Gastroesophageal sphincter (tissue), 4 donors: ENCODE results near the gene NBPF1. TPM values are rescaled to one million over a fixed set of nuclear protein-coding genes. Genes with fewer than 3 reads are reported as not detected.
"Not testable (repeated sequence)": the region's sequence is repeated elsewhere in the genome, so short reads cannot be mapped to it uniquely, and the experiment has no call there.

Source experiments
- ATAC-seq: fragments of 150-250 bp; one replicate; pipeline ENCODE4 v1.9.1; 2016; ENCODE audit warnings: mild to moderate bottlenecking, moderate library complexity
- H3K27ac ChIP-seq, 4 donors: fragments of 200-600 bp; sonication (generic) in 3 of 4; 1 replicate in 3 of 4; 2 replicates in 1 of 4; pipeline ENCODE4 v1.5.1; 2016 to 2019
- H3K27me3 ChIP-seq: fragments of 200-600 bp; sonication (generic); one replicate; pipeline ENCODE4 v1.5.1; 2019
- H3K36me3 ChIP-seq, 2 donors: fragments of 200-600 bp; sonication (generic); one replicate each; pipeline ENCODE4 v1.5.1; 2019; ENCODE audit warnings: control low read depth in 1 of 2
- H3K4me1 ChIP-seq, 3 donors: fragments of 200-600 bp; sonication (generic); 1 replicate in 2 of 3; 2 replicates in 1 of 3; pipeline ENCODE4 v1.5.1; 2016 to 2019; ENCODE audit warnings: control low read depth in 2 of 3
- H3K4me3 ChIP-seq, 2 donors: fragments of 200-600 bp; sonication (generic); one replicate each; pipeline ENCODE4 v1.5.1; 2019; ENCODE audit warnings: mild to moderate bottlenecking in 1 of 2, moderate library complexity in 1 of 2
- H3K9me3 ChIP-seq, 3 donors: fragments of 200-600 bp; sonication (generic); one replicate each; pipeline ENCODE4 v1.5.1; 2017 to 2019; ENCODE audit warnings: control low read depth in 2 of 3
- WGBS, 2 donors: methylation state at CpG; one replicate each; pipeline ENCODE4 v1.1.5; 2018; ENCODE audit warnings: low coverage in 1 of 2; 5-methylcytosine and 5-hydroxymethylcytosine counted together
- total RNA-seq, 4 donors: library from RNA; depleted of rRNA; stranded (reverse); fragments of >200 nt; gene quantifications; one replicate each; pipeline ENCODE4 v1.1.0, GENCODE V29; 2016

NBPF1 gene
- total RNA-seq, 4 donors from 2014 or later, result 21.8 to 46.6 (median 30.7) TPM

DNA sequence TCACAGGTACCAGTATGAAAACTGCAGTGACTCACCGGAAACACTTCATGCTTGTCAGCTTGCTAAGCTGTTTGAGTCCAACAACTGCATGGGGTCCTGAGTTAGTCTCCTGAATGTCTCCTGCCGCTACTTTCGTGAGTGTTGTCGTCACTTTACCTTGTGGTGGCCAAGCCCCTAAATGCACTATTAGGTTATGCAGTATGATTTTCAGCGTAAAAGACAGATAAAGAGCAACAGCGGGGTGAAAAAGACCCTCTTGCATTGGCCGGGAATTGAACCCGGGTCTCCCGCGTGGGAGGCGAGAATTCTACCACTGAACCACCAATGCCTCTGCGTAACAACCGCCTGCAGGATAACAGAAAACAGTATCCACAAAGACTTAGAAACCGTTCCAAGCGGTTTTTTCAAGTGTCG, 67.7 kb downstream of the NBPF1 start:
- H3K27ac ChIP-seq, H3K36me3 ChIP-seq, H3K4me1 ChIP-seq, ATAC-seq, H3K27me3 ChIP-seq, H3K4me3 ChIP-seq, H3K9me3 ChIP-seq: not testable (repeated sequence)
- 23 to 51% methylated on average over 11 of the region's 16 CpGs for WGBS, 2 donors

DNA sequence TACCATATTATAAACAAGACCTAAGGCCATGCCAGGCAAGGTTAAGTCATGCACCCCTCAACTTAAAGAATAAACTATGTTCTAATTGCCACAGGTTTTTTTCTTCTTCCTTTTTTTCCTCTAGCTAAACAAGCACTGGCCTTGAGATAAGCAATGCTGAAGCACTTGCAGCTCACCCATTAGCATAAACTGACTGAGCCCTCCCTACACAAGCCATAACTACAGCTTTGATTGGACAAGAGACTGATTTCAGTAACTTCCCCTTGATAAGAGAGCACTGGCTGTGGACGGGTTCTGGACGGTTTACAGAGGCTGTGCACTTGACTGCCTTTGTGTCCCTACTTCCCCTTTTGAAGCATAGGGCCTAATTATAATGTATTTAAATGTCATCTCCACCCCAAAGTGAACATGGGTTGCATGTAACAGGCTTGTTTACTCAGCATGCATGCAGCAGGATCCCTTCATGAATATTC, 72.9 kb downstream of the NBPF1 start:
- H3K27ac ChIP-seq, ATAC-seq, H3K4me1 ChIP-seq, H3K36me3 ChIP-seq, H3K9me3 ChIP-seq, H3K4me3 ChIP-seq: not testable (repeated sequence)
- peaks cover 21% of the 10 kb centered on the region for H3K27me3 ChIP-seq
- 45% methylated on average over 2 of the region's 2 CpGs; no CpG with 5 or more reads in 1 of the 2 donors for WGBS, 2 donors

DNA sequence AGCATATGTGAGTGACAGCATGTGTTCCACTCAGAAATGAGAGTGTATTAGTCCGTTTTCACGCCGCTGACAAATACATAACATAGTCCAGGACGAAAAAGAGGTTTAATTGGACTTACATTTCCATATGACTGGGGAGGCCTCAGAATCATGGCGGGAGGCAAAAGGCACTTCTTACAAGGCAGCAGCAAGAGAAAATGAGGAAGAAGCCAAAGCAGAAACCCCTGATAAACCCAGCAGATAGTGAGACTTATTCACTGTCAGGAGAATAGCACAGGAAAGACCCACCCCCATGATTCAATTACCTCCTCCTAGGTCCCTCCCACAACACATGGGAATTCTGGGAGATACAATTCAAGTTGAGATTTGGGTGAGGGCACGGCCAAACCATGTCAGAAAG, 75.8 kb downstream of the NBPF1 start:
- not testable (repeated sequence) for ATAC-seq, H3K4me3 ChIP-seq, H3K36me3 ChIP-seq, H3K4me1 ChIP-seq, H3K27ac ChIP-seq, H3K9me3 ChIP-seq
- peaks cover 33% of the 10 kb centered on the region for H3K27me3 ChIP-seq
- 47% methylated on average over 4 of the region's 6 CpGs; no CpG with 5 or more reads in 1 of the 2 donors for WGBS, 2 donors

DNA sequence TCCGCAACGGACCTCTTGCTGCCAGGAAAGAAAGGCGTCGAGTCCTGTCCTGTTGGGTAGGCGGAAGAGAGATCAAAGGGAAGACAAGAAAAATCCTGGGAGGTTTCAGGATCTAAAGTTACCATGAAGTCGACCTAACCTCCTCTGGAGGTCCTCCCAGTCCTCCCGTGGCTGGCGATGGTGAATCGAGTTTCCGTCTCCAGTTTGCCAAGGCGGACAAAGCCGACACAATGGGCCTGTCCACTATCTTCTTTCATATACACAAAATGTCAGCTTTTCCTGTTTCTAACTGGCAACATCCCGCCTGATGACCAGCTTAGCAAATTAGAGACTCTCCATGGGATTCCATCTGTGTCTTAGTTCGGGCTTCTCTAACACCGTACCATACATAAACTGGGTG, 76.6 kb downstream of the NBPF1 start:
- H3K4me1 ChIP-seq, H3K36me3 ChIP-seq, ATAC-seq, H3K9me3 ChIP-seq, H3K4me3 ChIP-seq, H3K27ac ChIP-seq: not testable (repeated sequence)
- peaks cover 40% of the 10 kb centered on the region for H3K27me3 ChIP-seq
- 80 to 85% methylated on average over 7 to 11 of the region's 15 CpGs for WGBS, 2 donors

DNA sequence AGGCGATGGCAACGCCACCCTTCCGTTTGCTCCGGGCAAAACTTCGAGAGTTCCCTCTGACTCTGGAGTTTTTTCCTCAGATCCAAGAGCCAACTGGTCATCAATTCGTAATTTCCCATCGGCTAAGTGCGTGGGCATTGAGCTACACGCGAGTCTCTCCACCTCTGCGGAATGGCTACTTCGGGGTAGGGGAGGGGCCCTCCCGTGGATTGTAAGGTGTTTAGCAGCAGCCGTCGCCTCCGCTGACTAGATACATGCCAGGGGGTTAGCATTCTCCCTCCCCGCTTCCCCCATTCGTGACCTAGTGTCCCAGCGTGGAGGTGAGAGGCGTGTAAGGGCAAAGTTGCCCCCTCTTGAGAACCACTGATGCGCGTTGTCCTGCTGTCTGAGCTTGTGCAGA, 77.5 kb downstream of the NBPF1 start:
- not testable (repeated sequence) for H3K36me3 ChIP-seq, H3K4me3 ChIP-seq, H3K27ac ChIP-seq, H3K4me1 ChIP-seq, H3K9me3 ChIP-seq
- H3K27me3 ChIP-seq, result peaks cover 49% of the 10 kb centered on the region
- WGBS, 2 donors, result 50 to 70% methylated on average over 1 to 13 of the region's 22 CpGs
- ATAC-seq, result peak; percentile 44

DNA sequence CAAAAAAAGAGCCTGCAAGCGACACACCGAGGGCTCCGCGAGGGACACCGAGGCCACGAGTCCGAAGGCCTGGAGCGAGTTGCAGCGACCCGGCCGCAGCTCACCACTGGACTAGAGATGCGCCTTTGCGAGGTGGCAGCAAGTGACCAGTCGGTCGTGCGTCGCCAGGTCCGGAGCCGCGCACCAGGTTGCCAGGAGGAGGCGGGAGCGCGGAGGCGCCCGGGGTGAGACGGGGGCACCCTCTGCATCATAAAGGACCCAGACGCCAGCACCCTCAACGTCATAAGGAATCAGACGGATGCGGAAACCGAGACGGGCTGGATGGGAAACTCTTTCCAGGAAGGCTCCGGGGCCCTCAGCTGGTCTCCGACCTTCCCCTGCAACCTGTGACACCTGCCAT, 77.9 kb downstream of the NBPF1 start:
- not testable (repeated sequence) for H3K9me3 ChIP-seq, H3K36me3 ChIP-seq, H3K4me1 ChIP-seq, H3K27ac ChIP-seq
- WGBS, 2 donors, result 27 to 35% methylated on average over 8 to 9 of the region's 34 CpGs
- H3K4me3 ChIP-seq, result peak overlapping the region in 1 of 2 donors; percentile 37
- peaks cover 53% of the 10 kb centered on the region for H3K27me3 ChIP-seq
- ATAC-seq, result peak; percentile 39

DNA sequence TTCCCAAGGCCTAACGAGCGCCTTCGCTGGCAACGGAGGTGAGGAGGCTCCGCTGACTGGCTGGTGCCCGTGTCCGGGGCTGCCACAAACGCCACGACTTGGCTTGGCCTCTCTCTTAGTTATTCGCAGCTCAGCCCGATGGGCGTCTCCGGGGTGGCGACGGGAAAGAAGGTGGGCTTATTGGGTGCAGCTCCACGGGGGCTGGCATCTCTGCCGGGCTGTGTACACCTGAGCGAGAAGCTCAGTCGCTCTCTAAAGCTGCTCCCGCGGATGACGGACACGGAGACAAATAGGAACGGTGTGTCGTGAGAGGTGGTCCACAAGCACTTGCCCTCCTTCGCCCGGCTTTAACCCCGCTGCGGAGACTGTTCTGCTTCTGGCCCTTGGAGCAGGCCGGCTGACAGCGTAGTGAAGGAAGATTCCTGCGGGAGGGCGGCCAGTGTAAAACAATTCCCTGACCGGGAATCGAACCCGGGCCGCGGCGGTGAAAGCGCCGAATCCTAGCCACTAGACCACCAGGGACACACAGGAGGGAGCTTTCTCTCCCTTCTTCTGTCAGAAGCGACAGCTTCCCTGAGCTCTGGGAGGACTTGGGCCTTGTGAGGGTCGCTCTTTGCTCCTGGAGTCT, 78.4 kb downstream of the NBPF1 start:
- peak overlapping the region in 1 of 2 donors; percentile 37 for H3K4me3 ChIP-seq
- peak; percentile 81 for ATAC-seq

DNA sequence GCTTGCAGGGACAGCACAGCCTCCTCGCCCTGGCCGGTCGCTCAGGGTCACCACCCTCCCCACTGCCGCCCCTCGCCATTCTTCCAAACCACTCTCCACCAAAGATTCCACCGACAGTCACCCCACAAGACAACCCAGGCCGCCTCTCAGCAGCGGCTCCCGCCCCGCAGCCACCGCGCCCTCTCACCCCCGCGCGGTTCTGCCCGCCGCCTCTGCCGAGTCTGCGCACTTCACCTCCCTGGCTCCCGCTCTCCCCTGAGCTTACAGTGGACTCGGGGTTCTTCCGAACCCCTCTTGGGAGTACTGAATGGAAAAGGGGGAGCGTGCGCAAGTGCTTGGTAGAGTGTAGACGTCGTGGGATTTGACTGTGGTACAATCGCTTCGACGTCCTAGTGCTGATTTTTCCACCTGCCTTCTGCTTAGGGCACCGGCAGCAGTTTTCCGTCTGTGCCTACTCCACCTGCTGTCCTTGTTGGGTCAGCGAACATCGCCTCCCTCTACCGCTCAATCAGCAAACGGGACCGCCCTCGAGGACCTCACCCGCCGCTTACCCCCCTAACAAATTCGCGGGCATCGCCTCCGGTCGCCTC, 79.0 kb downstream of the NBPF1 start:
- 10 to 23% methylated on average over 12 to 14 of the region's 44 CpGs for WGBS, 2 donors
- H3K36me3 ChIP-seq, H3K9me3 ChIP-seq, H3K4me1 ChIP-seq, H3K27ac ChIP-seq: not testable (repeated sequence)
- peak; percentile 64 for ATAC-seq
- Histone ChIP-seq H3K27me3 (peaks cover 59% of the 10 kb centered on the region), H3K4me3 (peak overlapping the region in 1 of 2 donors; percentile 37)

More for the DNA sequence above, 78.4 kb downstream of the NBPF1 start:
- not testable (repeated sequence) for H3K9me3 ChIP-seq, H3K27ac ChIP-seq, H3K36me3 ChIP-seq, H3K4me1 ChIP-seq
- 8% methylated on average over 8 of the region's 43 CpGs; no CpG with 5 or more reads in 1 of the 2 donors for WGBS, 2 donors
- peaks cover 59% of the 10 kb centered on the region for H3K27me3 ChIP-seq

DNA sequence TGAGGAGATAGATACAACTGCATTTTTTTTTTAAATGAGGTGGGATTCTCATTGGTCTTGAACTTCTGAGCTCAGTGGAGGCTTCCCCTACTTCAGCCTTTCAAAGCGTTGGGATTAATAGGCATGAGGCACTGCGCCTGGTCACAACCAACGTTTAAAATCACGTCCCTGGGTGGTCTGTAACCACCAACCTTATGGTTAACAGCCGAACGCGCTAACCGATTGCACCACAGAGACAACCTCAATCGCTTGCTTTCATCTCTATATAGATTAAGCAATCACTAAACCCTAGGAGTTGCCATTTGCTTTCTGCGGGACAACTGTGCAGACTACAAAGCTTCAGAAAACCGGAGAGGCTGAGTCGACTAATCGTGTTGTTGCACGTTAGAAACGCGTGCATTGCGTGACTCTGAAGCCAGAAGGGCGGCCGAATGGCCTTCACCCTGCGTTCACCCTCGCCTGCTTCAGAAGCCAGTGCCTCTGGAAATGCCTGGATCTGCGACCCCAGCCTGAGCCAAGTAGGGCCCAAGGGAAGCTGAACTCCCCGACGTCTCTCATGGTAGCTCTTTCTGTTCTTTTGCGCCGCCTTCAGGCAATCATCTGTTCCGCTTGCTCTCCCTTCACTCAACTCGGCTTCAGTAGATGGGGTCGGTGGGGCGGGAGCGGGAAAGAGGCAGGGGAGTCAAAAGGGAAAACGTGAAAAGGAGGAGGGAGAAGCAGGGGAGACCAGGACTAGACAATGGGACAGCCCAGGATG, 81.0 kb downstream of the NBPF1 start:
- H3K27ac ChIP-seq, ATAC-seq, H3K36me3 ChIP-seq, H3K4me1 ChIP-seq, H3K9me3 ChIP-seq, H3K4me3 ChIP-seq: not testable (repeated sequence)
- 30% methylated on average over 2 of the region's 32 CpGs; no CpG with 5 or more reads in 1 of the 2 donors for WGBS, 2 donors
- H3K27me3 ChIP-seq, result peaks cover 62% of the 10 kb centered on the region

DNA sequence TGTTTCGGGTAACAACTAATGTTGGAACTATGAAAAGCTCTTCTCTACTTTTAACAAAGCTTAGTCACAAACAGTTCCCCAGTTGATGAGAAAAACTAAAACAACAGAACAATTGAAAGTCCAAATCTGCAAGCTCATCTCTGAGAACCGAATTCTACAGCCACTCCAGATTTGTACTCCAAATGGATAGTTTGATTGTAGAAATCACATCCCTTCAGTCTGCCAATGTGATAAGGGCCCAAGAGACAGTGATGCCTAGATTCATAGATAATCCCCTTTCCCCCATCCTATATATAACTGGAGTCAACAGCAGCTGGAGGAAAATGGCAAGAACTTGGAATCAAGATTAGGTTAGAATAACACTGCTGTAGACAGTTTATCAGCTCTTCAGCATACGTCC, 85.0 kb downstream of the NBPF1 start:
- H3K27me3 ChIP-seq, result peaks cover 35% of the 10 kb centered on the region
- not testable (repeated sequence) for H3K27ac ChIP-seq, H3K9me3 ChIP-seq, H3K4me1 ChIP-seq, ATAC-seq, H3K36me3 ChIP-seq, H3K4me3 ChIP-seq
- 70 to 78% methylated on average over 3 of the region's 3 CpGs for WGBS, 2 donors

DNA sequence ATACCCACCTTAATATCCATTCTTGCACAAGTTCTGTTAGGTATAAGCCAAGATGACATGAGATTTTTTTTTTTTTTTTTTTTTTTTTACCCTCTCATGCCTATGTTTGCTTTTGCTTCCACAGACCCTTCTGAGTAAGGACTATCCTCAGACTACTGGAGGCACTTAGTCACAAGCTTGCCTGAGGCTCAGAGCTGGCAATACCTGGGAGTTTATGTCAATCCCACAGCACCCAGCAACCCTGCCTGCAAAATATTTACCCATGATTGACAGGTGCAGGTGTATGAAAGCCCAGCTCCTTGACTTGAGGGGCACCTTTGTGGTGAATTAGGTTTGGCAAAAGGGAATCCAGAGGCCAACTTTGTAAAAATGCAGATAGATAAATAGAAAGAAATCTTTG, 87.6 kb downstream of the NBPF1 start:
- peaks cover 18% of the 10 kb centered on the region for H3K27me3 ChIP-seq
- ATAC-seq, H3K36me3 ChIP-seq, H3K4me1 ChIP-seq, H3K27ac ChIP-seq, H3K9me3 ChIP-seq, H3K4me3 ChIP-seq: not testable (repeated sequence)

DNA sequence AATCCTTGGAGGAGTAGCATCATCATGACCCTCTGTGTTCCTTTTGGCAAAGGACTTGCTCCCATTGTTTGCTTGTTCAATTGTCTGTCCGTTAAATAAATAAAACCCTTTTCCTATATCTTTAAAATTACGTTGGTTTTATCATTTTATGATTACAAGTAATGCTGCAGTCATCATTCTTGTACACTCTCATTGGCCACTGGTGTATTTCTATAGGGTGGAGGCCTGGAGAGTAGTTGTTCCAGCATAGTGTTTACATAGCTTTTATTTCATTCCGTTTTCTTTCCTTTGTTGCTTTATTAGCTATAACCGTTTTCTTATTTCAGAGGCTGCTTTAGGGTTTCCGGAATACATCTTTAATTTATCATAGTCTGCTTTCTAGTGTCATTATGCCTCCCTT, 91.7 kb downstream of the NBPF1 start:
- ATAC-seq, H3K27ac ChIP-seq, H3K4me1 ChIP-seq, H3K36me3 ChIP-seq, H3K4me3 ChIP-seq, H3K9me3 ChIP-seq: not testable (repeated sequence)
- 64 to 80% methylated on average over 5 of the region's 5 CpGs for WGBS, 2 donors
- peaks cover 39% of the 10 kb centered on the region for H3K27me3 ChIP-seq
